GM19397 (cell line): Measurements from ENCODE around the gene HSDL1.

Experiments used
- ATAC-seq: cut with Tn5 transposase; IDR thresholded peaks from one replicate; pipeline ENCODE4 v1.9.1; 2021; ENCODE audit warnings: mild to moderate bottlenecking, moderate library complexity; ENCODE audit not compliant: unreplicated experiment

HSDL1 gene

GRCh38 chr16:84110527-84110926 is 34.5 kb downstream of the HSDL1 start:
- no peak for ATAC-seq

GRCh38 chr16:84109598-84110335 is 35.2 kb downstream of the HSDL1 start:
- ATAC-seq: no peak

- no peak for ATAC-seq
These were observed 37.1 kb downstream of the HSDL1 start for GRCh38 chr16:84107921-84108320.

GRCh38 chr16:84105948-84106740 is 38.8 kb downstream of the HSDL1 start:
- no peak for ATAC-seq

- no peak for ATAC-seq
These were observed 39.6 kb downstream of the HSDL1 start for GRCh38 chr16:84105301-84105815.

- ATAC-seq: no peak
These were observed 40.7 kb downstream of the HSDL1 start for GRCh38 chr16:84104231-84104630.

DNA sequence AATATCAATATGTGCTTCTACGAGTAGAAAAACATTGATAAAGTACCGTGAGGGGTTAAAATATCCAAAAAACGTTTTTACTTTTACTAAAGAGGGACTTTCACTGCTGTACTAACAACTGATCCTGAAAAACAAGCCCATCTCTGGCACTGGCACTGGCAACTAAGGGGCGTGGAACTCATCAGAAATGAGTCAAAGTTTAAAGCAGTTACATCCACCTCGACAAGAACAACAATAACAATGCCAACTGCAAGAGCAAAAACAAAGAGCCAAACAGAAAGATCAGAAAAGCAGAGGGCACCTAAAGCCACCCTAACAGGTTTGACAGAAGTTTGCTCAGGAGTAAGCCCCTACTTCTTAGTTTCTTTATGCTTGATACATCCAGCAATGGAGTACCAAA is 41.3 kb downstream of the HSDL1 start:
- ATAC-seq: no peak

DNA sequence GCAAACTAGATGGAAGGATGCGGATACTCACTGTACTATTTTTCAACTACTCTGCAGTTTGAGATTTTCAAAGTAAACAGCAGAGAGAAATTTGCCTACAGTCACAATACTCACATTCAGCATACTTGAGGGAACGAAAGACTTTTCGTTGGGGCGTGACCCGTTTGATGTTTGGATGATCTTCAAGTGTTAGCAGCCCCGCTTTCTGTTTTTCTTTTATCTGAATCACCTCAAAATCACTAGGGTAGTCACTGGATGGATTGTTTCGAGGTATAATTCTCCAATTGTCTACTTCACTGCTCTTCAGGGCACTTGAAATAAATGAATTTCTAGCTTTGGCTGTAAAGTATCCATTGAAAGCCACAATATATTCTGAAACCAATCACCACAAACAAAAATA is 46.0 kb downstream of the HSDL1 start:
- no peak for ATAC-seq

DNA sequence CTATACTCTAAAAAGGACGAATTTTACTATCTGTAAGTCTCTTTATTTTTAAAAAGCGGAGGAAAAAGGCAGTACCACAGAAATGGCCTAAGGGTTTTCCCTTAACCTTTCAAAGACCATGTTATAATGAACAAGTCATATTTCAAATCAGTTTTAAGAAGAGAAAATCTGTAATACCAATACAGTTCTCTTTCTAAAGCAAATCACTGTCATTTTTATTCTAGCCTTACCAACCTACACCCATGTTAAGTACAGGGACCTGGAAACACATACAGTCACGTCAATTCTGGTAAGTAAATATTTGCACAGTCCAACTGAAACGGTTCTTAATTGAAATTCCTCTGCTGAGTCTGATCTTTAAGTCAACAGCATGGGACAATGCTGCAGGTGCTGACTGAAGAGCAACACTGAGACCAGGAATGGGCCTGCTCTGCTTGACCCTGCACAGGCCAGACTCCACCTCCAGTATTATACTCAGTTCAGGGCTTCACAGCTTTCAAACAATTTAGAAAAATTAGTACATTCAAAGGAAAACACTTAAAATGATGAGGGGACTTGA is 48.5 kb downstream of the HSDL1 start:
- ATAC-seq: no peak

- no peak for ATAC-seq
These were observed 49.5 kb downstream of the HSDL1 start for GRCh38 chr16:84095466-84095865.

- ATAC-seq: no peak
These were observed 51.1 kb downstream of the HSDL1 start for GRCh38 chr16:84093879-84094270.

GRCh38 chr16:84093120-84093878 is 51.7 kb downstream of the HSDL1 start:
- no peak for ATAC-seq

DNA sequence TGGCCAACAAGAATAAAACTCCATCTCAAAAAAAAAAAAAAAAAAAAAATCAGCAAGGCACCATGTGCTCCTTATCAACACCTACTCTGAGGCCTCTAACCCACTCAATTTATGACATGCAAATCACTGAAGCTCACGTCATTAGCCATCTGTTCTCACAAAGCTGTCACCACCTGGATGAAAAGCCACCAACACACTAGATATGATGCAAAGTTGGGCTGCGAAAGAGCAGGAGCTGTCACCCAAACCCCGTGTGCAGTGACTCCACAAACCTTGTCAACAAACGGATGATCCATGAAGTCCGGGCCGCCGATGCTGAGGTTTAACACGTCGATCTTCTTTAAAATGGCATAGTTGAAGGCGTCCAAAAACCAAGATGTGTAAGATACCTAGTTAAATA is 53.5 kb downstream of the HSDL1 start:
- ATAC-seq: no peak

GRCh38 chr16:84090211-84090610 is 54.8 kb downstream of the HSDL1 start:
- no peak for ATAC-seq

DNA sequence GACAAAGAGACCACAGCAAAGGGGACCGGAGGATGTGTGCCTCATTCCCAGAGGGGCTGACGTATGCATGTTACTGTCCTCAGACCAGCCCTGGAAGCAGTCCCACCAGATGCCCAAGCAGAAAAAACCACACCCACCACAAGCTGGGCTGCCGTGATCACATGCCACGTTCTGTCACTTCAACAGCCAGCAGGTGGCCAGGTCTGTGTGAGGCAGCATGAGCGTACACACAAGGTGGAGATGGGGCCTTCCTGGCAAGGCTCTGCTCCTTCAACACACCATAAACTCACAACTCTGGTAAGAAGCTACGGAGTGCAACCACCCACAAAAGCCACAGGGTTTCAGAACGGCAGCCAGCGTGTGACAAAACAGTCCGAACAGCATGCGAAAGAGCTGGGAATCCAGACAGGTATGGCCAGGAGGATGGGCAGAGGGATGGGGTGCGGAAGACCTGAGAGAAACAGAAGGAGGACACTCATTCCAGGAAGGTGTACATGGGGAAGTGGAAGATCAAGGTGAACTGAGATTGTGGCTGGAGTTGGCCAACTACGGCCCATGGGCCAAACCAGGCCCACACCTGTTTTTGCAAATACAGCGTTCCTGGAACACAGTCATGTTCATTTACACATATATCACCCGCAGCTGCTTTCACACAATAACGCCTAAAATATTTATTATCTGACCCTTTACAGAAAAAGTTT is 56.1 kb downstream of the HSDL1 start:
- peak; percentile 82 for ATAC-seq

DNA sequence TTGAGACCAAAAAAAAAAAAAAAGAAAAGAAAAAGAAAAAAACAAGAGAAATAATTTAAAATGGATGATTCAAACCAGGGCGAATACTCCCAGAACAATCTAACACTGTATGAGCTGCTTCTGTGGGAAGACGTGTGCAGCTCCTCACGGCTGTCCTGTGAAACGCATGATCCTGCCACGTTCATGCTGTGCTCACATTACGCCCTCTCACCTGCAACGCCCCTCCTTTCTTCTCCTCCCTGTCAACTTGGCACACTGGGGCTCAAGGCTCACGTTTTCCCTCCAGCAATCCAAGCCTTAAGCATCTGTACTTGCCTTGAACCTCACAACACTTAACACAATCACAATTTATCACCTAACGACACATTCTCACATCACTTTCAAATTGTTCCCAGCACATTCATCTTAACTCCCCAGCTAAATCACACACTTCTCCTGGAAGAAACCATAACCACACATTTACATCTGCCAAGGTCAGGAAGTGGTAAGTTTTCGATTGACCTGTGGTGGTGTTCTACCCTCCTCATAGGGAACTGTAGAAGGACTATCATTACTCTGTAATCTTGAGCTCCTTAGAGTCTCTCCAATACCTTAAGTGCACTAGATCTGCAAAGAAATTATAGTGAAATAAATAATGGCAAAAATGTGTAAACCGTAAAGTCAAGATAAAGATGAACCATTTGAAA is 57.4 kb downstream of the HSDL1 start:
- ATAC-seq: no peak

DNA sequence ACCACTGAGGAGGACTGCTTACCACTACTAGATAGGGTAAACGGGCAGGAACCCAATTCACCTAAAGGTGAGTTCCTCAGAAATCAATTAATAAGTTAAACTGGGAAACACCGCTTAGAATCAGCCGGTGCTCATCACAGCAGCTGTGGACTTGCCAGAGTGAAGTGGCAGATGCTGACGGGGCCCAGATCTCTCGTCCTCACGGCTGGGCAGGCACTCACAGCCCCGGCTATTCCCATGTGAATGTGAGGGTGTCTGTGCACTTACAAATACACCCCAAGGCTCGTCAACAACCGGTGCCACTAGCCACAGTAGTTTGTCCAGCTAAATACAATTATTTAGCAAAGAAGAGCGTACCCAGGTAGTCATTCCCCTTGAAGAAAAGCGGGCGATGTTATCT is 58.0 kb downstream of the HSDL1 start:
- no peak for ATAC-seq

- ATAC-seq: no peak
These were observed 58.6 kb downstream of the HSDL1 start for GRCh38 chr16:84086341-84086740.

DNA sequence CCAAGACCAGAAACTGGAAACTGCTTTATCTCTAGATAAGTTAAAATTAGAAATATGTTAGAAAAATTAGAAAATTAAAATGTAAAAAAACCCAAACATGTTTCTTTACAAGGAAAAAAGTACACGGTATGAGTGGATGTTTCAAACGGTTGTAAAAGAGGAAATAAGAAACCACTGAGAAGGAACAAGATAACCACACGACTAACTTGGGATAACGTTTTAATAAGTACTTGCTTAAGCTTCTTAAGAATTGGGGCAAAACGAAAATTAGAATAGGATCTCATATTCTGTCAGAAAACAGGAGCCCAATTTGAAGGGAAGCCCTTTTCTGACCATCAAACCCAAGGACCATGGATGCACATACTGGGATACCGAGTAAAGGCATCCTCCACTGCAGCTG is 59.2 kb downstream of the HSDL1 start:
- no peak for ATAC-seq

GRCh38 chr16:84085271-84085667 is 59.7 kb downstream of the HSDL1 start:
- ATAC-seq: no peak
